Midbrain (tissue), 1 donor: ENCODE results near the gene PAGR1.
"Not testable (repeated sequence)": the region's sequence is repeated elsewhere in the genome, so short reads cannot be mapped to it uniquely, and the experiment has no call there.

Experiments used
- DNase-seq: peaks from one replicate; lab custom pipeline; 2025; lab: John Stamatoyannopoulos, UW

The PAGR1 gene

DNA sequence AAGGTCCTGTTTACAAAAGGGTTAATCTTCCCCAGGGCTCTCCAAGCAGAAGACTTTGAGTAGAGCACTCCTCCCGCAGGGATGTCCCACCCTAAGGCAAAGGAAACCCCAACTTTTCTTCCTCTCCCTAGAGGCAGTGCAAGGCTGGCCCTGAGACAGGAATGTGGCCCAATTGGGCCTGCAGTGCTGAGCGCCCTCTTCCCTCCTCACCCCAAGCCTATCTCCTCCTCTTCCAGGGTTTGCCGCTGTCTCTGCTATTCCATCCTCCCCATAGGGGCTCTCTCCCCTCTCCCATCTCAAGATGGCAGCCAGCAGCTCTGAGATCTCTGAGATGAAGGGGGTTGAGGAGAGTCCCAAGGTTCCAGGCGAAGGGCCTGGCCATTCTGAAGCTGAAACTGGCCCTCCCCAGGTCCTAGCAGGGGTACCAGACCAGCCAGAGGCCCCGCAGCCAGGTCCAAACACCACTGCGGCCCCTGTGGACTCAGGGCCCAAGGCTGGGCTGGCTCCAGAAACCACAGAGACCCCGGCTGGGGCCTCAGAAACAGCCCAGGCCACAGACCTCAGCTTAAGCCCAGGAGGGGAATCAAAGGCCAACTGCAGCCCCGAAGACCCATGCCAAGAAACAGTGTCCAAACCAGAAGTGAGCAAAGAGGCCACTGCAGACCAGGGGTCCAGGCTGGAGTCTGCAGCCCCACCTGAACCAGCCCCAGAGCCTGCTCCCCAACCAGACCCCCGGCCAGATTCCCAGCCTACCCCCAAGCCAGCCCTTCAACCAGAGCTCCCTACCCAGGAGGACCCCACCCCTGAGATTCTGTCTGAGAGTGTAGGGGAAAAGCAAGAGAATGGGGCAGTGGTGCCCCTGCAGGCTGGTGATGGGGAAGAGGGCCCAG, 3.0 kb upstream of the PAGR1 start:
- DNase-seq = no peak

- DNase-seq = no peak
Measured at GRCh38 chr16:29813644-29814562, 2.0 kb upstream of the PAGR1 start.

- no peak for DNase-seq
Measured at GRCh38 chr16:29814592-29814991, 1.4 kb upstream of the PAGR1 start.

DNA sequence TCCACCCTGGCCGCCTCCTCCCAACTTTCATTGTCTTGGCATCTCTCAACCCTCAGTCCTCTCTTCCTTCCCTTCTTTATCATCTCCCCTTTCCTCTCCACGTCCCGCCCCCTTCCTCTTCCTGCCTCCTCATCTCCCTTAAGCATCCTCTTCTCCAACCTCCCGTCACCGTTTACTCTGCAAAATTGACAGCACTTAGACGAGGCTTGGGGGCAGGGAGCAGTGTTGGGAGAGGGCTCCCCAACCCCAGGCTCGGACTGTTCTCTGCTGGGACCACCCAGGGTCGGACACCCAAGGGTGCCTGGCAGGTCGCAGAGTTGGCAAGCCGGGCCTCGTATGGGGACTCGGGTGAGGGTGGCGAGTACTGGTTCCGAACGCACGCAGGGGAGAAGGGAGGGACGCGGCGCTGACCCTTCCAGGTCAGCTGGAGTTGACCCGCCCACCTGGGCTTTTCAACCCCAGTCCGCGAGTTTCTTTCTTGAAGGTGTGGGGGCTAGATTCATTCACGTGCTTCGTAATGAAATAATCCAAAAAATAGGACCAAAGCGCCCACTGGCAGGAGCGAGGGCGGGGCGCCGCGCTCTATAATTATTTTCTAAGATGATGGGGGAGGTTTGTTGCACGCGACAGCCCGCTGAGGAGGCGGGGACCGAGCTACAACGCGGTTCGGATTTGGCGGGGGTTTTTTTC, 775 bp upstream of the PAGR1 start:
- no peak for DNase-seq

DNA sequence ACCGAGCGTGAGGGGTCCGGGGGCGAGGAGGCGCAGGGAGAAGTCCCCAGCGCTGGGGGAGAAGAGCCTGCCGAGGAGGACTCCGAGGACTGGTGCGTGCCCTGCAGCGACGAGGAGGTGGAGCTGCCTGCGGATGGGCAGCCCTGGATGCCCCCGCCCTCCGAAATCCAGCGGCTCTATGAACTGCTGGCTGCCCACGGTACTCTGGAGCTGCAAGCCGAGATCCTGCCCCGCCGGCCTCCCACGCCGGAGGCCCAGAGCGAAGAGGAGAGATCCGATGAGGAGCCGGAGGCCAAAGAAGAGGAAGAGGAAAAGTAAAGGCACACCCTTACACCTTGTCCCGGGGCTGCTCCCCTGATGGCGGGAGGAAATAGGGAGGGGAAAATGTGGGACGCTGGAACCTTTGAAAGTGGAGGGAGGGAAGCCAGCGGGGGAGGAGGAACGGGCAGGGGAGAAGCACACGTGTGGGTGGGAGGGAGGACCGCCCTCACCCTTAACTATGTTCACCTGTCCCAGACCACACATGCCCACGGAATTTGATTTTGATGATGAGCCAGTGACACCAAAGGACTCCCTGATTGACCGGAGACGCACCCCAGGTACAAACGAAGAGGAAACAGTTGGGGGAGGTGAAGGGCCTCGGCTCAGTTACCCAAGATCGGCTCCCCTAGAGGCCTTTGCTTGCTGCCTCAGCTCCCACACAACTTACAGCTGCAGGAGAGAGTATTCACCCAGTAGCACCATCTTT, 916 bp downstream of the PAGR1 start:
- DNase-seq = peak; percentile 30

GRCh38 chr16:29818082-29818481, 2.1 kb downstream of the PAGR1 start:
- no peak for DNase-seq

GRCh38 chr16:29819506-29819905, 3.6 kb downstream of the PAGR1 start:
- DNase-seq = no peak

DNA sequence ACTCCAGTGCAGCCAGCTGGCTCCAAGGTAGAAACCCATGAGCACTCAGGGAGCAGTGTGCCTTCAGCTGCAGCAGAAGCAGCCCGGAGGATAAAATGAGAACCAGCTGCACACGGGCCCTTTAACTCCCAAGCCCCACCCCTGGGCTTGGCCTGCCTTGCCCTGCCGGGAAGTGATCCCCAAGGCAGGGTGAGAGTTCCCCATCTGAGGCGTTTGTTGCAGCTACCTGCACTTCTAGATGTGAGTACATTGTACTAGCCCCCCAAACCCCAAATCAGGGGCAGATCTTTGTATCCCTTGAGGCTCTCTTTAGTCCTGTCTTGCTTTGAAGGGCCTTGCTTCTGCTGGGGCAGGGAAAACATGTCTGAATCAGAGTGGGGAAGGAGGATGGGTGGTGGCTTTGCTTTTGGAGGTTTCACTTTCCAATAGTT, 4.3 kb downstream of the PAGR1 start, which contains the start of gene MVP:
MVP (plus strand) TSS at position 192 of the 431 bp plus-strand sequence. CDS start 10,088 bp downstream, outside the sequence.
- DNase-seq = peak; percentile 39

DNA sequence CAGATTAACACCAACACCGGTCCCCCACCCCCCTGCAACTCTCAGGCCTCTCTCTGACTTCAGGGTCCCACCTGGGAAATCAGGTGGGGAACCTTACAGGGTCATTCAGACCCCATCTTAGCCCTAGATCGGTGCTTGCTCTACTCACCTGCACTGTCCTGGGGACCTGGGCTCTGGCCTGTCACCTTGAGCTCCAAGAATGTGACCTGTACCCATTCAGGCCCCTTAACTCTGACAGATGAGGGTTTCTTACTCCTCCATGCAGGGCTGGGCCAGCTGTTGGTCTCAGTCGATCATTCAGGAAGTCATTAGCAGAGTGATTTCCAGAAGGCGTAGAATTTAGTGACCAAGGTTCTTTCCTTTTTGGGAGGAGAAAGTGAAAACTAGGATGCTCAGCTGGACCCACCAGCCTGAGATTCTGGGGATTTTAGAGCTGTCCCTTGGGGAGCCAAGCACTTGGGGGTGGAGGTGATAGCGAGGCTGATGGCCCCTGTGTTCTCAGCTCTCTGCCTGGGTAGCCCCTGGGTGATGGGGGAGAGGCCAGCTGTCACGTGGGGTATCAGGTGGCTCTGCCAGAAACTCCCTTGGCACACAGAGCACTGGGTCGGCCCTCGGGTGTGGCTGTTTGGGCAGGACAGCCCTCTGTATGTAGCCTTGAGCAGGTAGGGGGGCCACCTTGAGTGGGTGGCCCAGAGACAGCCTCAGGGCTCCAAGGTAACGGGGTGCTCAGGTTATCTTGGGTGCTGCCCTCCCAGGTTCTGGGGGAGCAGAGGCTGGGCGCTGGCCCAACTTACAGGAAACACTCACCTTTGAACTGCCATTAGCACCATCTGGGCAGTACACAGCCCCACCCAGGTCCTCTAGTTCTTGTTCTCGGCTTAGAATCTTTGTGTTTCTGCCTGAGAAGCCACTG, 5.0 kb downstream of the PAGR1 start:
- DNase-seq = no peak

DNA sequence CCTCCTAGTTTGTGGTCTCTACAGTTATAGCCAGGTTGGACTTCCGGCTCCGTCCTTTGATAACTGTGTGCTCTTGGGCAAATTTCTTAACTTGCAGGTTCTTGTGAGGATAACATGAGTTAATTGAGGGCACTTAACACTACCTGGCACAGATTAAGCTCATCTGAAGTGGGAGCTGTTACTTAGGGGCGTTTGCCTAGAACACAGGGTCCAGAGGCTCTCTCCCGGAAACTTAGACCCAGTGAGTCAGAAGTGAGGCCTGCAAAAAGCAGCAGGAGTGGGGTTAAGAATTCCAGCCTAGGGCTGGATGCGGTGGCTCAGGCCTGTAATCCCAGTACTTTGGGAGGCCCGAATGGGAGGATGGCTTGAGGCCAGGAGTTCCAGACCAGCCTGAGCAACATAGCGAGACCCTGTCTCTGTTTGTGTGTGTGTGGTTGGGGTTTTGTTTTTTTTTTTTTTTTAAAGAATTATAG, 5.7 kb downstream of the PAGR1 start:
- no peak for DNase-seq

DNA sequence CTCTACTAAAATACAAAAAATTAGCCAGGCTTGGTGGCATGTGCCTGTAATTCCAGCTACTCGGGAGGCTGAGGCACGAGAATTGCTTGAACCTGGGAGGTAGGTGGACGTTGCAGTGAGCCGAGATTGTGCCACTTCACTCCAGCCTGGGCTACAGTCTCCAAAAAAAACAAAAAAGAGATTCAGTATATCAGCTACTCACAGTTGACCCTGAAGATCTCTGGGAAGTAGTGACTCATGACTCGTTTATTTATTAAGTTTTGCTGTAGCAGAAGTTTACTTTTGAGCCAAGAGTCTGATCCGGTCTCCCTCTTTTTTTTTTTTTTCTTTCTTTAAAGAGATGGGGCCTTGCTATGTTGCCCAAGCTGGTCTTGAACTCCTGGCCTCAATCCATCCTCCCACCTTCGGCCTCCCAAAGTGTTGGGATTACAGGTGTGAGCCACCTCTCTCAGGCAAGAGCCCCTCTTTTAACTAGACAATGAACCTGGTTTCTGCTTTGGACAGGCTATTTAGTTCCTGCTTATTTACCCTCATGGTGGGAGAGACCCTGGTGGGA, 8.7 kb downstream of the PAGR1 start:
- DNase-seq = no peak

- DNase-seq = no peak
Measured at GRCh38 chr16:29825145-29826044, 9.4 kb downstream of the PAGR1 start.

- no peak for DNase-seq
Measured at GRCh38 chr16:29826342-29826695, 10.4 kb downstream of the PAGR1 start.

GRCh38 chr16:29830774-29831173, 14.8 kb downstream of the PAGR1 start:
- no peak for DNase-seq

- DNase-seq = no peak
Measured at GRCh38 chr16:29831490-29831889, 15.5 kb downstream of the PAGR1 start.

DNA sequence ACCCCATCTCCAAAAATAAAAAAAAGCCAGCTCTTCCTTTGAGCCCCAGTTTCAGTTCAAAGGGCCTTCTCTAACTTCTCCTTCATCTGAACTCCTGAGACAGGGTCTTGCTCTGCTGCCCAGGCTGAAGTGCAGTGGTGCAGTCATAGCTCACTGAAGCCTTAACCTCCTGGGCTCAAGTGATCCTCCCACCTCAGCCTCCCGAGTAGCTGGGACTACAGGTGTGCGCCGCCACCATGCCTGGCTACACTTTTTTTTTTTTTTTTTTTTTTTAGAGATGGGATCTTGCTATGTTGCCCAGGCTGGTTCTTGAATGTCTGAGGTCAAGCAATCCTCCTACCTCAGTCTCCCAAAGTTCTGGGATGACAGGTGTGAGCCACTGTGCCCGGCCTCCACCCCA, 17.3 kb downstream of the PAGR1 start:
- not testable (repeated sequence) for DNase-seq

DNA sequence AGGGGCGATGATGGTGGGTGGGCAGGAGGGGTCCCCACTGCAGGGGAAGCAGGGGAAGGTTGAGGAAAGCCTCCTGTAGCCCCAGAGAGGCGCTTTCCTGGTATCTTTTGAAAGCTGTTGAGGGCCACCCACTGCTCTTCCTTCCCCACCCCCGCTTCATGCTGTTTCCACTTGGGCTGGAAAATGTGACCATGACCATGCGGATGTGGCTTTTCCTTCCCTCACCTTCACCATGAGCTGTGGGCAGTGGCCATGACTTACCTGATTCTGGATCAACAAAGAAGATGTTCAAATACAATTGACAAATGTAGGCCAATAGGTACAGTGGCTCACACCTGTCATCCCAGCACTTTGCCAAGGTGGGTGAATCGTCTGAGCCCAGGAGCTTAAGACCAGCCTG, 18.1 kb downstream of the PAGR1 start:
- DNase-seq = no peak

DNA sequence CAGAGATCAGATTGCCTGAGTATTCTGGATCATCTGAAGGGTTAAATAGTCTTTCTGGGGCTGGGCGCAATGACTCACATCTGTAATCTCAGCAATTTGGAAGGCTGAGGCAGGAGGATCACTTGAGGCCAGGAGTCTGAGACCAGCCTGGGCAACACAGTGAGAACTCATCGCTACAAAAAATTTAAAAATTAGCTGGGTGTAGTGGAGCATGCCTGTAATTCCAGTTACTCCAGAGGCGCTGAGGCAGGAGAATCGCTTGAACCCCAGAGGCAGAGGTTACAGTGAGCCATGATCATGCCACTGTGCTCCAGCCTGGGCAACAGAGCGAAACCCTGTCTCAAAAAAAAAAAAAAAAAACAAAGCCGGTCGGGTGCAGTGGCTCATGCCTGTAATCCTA, 20.0 kb downstream of the PAGR1 start:
- DNase-seq = no peak

DNA sequence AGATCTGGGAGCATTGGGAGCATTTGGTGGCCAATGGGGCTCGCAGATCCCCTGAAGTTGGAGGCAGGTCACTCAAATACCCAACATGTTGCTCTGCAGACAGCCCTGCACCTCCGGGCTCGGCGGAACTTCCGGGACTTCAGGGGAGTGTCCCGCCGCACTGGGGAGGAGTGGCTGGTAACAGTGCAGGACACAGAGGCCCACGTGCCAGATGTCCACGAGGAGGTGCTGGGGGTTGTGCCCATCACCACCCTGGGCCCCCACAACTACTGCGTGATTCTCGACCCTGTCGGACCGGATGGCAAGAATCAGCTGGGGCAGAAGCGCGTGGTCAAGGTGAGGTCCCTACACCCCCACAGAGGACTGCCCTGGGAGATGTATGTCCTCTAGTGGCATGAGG, 20.7 kb downstream of the PAGR1 start:
- no peak for DNase-seq
